Measurements from ENCODE around the gene RRAD.

The RRAD gene

DNA sequence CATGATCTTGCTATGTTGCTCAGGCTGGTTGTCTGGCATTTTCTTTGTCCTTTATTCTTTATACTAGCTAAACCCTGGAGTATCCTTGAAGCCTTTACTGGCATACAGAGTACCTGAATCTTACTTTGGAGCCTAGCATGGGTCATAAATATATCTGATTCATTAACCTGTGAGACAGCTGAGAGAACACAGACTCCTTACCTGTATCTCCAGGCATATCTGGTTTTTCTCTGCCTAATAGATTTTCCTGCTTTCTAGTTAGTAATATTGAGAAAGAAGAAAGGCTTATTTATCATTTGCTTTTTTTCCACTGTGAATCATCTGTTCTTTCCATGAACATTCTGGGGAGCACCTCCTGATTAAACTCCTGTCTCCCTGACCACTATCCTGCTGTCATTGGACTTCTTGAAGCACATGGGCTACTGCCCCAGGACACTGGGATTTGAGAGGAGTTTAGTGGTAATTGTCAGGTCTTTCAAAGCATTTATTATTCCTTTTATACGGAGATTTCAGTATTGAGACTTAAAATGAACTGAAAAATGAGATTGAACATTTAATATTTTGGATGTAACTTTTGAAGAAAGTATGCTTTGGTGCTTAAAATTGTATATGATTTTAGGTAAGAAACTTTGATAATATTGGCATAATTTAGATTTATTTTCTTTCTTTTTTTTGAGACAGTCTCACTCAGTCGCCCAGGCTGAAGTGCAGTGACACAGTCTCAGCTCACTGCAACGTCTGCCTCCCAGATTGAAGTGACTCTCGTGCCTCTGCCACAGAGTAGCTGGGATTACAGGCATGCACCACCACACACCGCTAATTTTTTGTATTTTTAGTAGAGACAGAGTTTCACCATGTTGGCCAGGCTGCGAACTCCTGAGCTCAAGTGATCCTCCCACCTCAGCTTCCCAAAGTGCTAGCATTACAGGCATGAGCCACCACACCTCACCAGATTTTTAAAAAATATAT, 36.4 kb downstream of the RRAD start:
- H3K27me3 ChIP-seq, result no peaks in the 10 kb centered on the region
- peaks cover 11% of the 10 kb centered on the region for H3K36me3 ChIP-seq
- H3K27ac ChIP-seq, result no peak overlapping the region
- H3K4me3 ChIP-seq (ENCODE audit: low read depth in 1 of 2, low read length in 1 of 2), result no peak overlapping the region
- H3K9me3 ChIP-seq, result no peaks in the 10 kb centered on the region
- H3K4me1 ChIP-seq (ENCODE audit: control insufficient read depth in 1 of 2, insufficient read depth in 1 of 2, low read depth in 1 of 2, low read length in 1 of 2), result no peaks in the 10 kb centered on the region
- TF ChIP-seq, protein P1, sequence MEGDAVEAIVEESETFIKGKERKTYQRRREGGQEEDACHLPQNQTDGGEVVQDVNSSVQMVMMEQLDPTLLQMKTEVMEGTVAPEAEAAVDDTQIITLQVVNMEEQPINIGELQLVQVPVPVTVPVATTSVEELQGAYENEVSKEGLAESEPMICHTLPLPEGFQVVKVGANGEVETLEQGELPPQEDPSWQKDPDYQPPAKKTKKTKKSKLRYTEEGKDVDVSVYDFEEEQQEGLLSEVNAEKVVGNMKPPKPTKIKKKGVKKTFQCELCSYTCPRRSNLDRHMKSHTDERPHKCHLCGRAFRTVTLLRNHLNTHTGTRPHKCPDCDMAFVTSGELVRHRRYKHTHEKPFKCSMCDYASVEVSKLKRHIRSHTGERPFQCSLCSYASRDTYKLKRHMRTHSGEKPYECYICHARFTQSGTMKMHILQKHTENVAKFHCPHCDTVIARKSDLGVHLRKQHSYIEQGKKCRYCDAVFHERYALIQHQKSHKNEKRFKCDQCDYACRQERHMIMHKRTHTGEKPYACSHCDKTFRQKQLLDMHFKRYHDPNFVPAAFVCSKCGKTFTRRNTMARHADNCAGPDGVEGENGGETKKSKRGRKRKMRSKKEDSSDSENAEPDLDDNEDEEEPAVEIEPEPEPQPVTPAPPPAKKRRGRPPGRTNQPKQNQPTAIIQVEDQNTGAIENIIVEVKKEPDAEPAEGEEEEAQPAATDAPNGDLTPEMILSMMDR (IDR thresholded peaks at IDR 0.05), result no peak

DNA sequence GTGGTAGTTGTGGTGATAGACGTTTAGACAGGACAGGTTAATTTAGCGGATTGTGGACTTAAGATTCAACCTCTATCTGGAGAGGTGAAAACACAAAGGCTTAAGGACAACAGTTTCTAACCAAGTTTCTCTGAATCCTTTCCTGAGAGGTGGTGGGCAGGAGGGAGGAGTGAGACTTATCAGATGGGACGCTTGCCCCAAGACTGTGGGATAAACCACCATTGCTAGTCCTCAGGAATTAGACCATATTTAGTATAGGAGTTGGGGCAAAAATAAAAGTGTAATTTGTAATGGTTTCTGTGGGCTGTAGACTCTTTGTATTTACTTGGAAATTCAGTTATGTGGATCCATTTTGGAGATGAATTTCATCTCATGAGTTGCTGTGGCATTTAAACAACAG, 38.4 kb downstream of the RRAD start:
- no peaks in the 10 kb centered on the region for H3K9me3 ChIP-seq
- peaks cover under 1% of the 10 kb centered on the region for H3K27me3 ChIP-seq
- no peak overlapping the region for H3K27ac ChIP-seq
- peaks cover 11% of the 10 kb centered on the region for H3K36me3 ChIP-seq
- H3K4me1 ChIP-seq (ENCODE audit: control insufficient read depth in 1 of 2, insufficient read depth in 1 of 2, low read depth in 1 of 2, low read length in 1 of 2), result no peaks in the 10 kb centered on the region
- no peak overlapping the region for H3K4me3 ChIP-seq (ENCODE audit: low read depth in 1 of 2, low read length in 1 of 2)
- TF ChIP-seq, protein P1 (IDR thresholded peaks at IDR 0.05), result no peak

DNA sequence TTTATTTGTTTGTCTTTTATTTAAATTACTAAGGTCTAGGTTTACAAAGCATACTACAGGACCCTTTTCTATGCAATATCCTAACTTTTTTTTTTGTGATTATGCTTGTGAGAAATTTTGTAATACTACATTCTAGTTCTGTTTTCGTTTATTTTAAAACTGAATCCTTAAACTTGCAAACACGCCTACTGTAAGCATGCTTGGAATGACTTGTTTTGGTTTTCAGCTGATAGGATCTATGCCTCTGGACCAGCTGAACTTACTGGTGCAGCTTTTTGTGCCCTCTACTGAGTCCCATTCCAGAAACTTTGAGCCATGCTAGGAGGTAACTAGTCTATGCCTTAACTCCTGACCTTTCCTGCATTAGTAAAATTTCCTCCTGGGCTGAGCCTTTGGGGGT, 39.0 kb downstream of the RRAD start:
- Histone ChIP-seq H3K27me3 (peaks cover 7% of the 10 kb centered on the region), H3K4me3 (ENCODE audit: low read depth in 1 of 2, low read length in 1 of 2) (no peak overlapping the region), H3K9me3 (no peaks in the 10 kb centered on the region), H3K36me3 (peaks cover 11% of the 10 kb centered on the region), H3K4me1 (ENCODE audit: control insufficient read depth in 1 of 2, insufficient read depth in 1 of 2, low read depth in 1 of 2, low read length in 1 of 2) (no peaks in the 10 kb centered on the region), H3K27ac (no peak overlapping the region)
- TF ChIP-seq, protein P1 (IDR thresholded peaks at IDR 0.05), result no peak

DNA sequence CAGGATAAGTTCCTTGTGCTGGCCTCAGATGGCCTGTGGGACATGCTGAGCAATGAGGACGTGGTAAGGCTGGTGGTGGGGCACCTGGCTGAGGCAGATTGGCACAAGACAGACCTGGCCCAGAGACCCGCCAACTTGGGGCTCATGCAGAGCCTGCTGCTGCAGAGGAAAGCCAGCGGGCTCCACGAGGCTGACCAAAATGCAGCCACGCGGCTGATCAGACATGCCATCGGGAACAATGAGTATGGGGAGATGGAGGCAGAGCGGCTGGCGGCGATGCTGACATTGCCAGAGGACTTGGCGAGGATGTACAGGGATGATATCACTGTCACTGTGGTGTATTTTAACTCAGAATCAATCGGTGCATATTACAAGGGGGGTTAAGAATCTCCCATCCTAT, 39.8 kb downstream of the RRAD start:
- no peak overlapping the region for H3K27ac ChIP-seq
- no peak overlapping the region for H3K4me3 ChIP-seq (ENCODE audit: low read depth in 1 of 2, low read length in 1 of 2)
- H3K27me3 ChIP-seq, result peaks cover 15% of the 10 kb centered on the region
- H3K4me1 ChIP-seq (ENCODE audit: control insufficient read depth in 1 of 2, insufficient read depth in 1 of 2, low read depth in 1 of 2, low read length in 1 of 2), result peaks cover 7% of the 10 kb centered on the region in 2 experiments
- no peaks in the 10 kb centered on the region for H3K9me3 ChIP-seq
- TF ChIP-seq, protein P1 (IDR thresholded peaks at IDR 0.05), result no peak
- peaks cover 11% of the 10 kb centered on the region for H3K36me3 ChIP-seq

DNA sequence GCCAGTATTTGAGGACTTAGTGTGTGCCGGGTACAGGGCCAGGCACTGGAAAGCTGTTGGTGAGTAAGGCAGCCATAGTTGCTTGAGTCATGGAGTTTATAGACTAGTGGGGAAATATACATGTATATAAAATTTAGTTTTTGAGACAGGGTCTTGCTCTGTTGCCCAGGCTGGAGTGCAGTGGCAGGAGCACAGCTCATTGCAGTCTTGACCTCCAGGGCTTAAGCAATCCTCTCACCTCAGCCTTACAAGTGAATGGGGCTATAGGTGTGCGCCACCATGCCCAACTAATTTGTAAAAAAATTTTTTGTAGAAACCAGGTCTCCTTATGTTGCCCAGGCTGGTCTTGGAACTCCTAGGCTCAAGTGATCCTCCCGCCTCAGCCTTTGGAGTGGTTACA, 42.6 kb downstream of the RRAD start:
- no peak overlapping the region for H3K4me3 ChIP-seq (ENCODE audit: low read depth in 1 of 2, low read length in 1 of 2)
- TF ChIP-seq, protein P1 (IDR thresholded peaks at IDR 0.05), result no peak

More for the DNA sequence above, 42.6 kb downstream of the RRAD start:
- H3K27ac ChIP-seq, result no peak overlapping the region
- peaks cover 20% of the 10 kb centered on the region in 2 experiments for H3K4me1 ChIP-seq (ENCODE audit: control insufficient read depth in 1 of 2, insufficient read depth in 1 of 2, low read depth in 1 of 2, low read length in 1 of 2)
- peaks cover 16% of the 10 kb centered on the region for H3K27me3 ChIP-seq
- H3K9me3 ChIP-seq, result no peaks in the 10 kb centered on the region
- peaks cover 11% of the 10 kb centered on the region for H3K36me3 ChIP-seq
